MM.1S (cell line): Measurements from ENCODE around the gene ZNF385D.

Experiments
- DNase-seq: peaks from one replicate; pipeline ENCODE4 v3.0.0-alpha.2; 2015
- H2AFZ ChIP-seq: fragments of 300-600 bp; sonication (generic); 2 replicates; pipeline ENCODE4 v1.6.0; 2016; ENCODE audit warnings: antibody characterized with exemption, low read length
- H3F3A ChIP-seq: fragments of 300-600 bp; sonication (generic); 2 replicates; pipeline ENCODE4 v1.6.1; 2016; ENCODE audit warnings: mild to moderate bottlenecking, antibody characterized with exemption, low read length, moderate library complexity, mixed read lengths; ENCODE audit not compliant: insufficient read depth
- H3K27ac ChIP-seq: fragments of 300-600 bp; sonication (generic); 2 replicates; pipeline ENCODE4 v1.5.1; 2016; ENCODE audit warnings: mild to moderate bottlenecking, low read length
- H3K27me3 ChIP-seq: fragments of 300-600 bp; sonication (generic); replicated peaks from 2 replicates; pipeline ENCODE4 v1.6.0; 2016; ENCODE audit warnings: low read length; ENCODE audit not compliant: insufficient read depth
- H3K36me3 ChIP-seq: fragments of 300-600 bp; sonication (generic); replicated peaks from 2 replicates; pipeline ENCODE4 v1.6.1; 2016; ENCODE audit warnings: mild to moderate bottlenecking, low read length, mixed read lengths; ENCODE audit not compliant: insufficient read depth
- H3K4me1 ChIP-seq: fragments of 300-600 bp; sonication (generic); 2 replicates; pipeline ENCODE4 v1.6.1; 2016; ENCODE audit warnings: low read length, mixed read lengths
- H3K4me2 ChIP-seq: fragments of 300-600 bp; sonication (generic); 2 replicates; pipeline ENCODE4 v1.6.0; 2016; ENCODE audit warnings: low read depth, low read length
- H3K4me3 ChIP-seq: fragments of 300-600 bp; sonication (generic); 2 replicates; pipeline ENCODE4 v1.5.1; 2016; ENCODE audit warnings: low read length, mixed read lengths
- H3K79me2 ChIP-seq: fragments of 300-600 bp; sonication (generic); 2 replicates; pipeline ENCODE4 v1.6.1; 2016; ENCODE audit warnings: mixed run types, low read length, mixed read lengths
- H3K9ac ChIP-seq: fragments of 300-600 bp; sonication (generic); 2 replicates; pipeline ENCODE4 v1.6.1; 2016; ENCODE audit warnings: low read length, mixed read lengths
- H3K9me2 ChIP-seq: fragments of 300-600 bp; sonication (generic); replicated peaks from 2 replicates; pipeline ENCODE4 v1.6.1; 2016; ENCODE audit warnings: mild to moderate bottlenecking, low read length, mixed read lengths; ENCODE audit not compliant: insufficient read depth
- H3K9me3 ChIP-seq: fragments of 300-600 bp; sonication (generic); replicated peaks from 2 replicates; pipeline ENCODE4 v1.6.1; 2016; ENCODE audit warnings: mild to moderate bottlenecking, low read length, mixed read lengths; ENCODE audit not compliant: insufficient read depth
- H4K20me1 ChIP-seq: fragments of 300-600 bp; sonication (generic); 2 replicates; pipeline ENCODE4 v1.6.1; 2016; ENCODE audit warnings: mild to moderate bottlenecking, low read length, moderate library complexity, mixed read lengths; ENCODE audit not compliant: insufficient read depth
- CTCF ChIP-seq: fragments of 300-600 bp; sonication (generic); IDR thresholded peaks from 2 replicates; pipeline ENCODE4 v1.5.1; 2016; ENCODE audit warnings: antibody characterized with exemption, low read length, mixed read lengths
- EZH2 ChIP-seq: fragments of 300-600 bp; sonication (generic); optimal IDR thresholded peaks from 2 replicates; pipeline ENCODE3; 2017; ENCODE audit warnings: low read depth, mild to moderate bottlenecking, antibody characterized with exemption, low read length, mixed read lengths
- EZH2phosphoT487 ChIP-seq: fragments of 300-600 bp; sonication (generic); IDR thresholded peaks from 2 replicates; pipeline ENCODE4 v1.6.1; 2018; ENCODE audit warnings: antibody characterized with exemption, low read length

Gene ZNF385D

GRCh38 chr3:21463319-21463718 lies 287.7 kb downstream of the ZNF385D start:
- no peak for DNase-seq
- Histone ChIP-seq H3K9me2 (no peaks in the 10 kb centered on the region), H2AFZ (no peak overlapping the region), H3K4me3 (no peak overlapping the region), H3K79me2 (no peaks in the 10 kb centered on the region), H3K9ac (no peak overlapping the region), H4K20me1 (no peaks in the 10 kb centered on the region), H3K9me3 (no peaks in the 10 kb centered on the region), H3K4me2 (no peak overlapping the region), H3K27ac (no peak overlapping the region; the same call in 1 of the 2 replicates), H3K4me1 (no peaks in the 10 kb centered on the region), H3K27me3 (no peaks in the 10 kb centered on the region), H3K36me3 (no peaks in the 10 kb centered on the region), H3F3A (no peaks in the 10 kb centered on the region)
- TF ChIP-seq CTCF: no peak
- TF ChIP-seq EZH2phosphoT487: no peak
- no peak for TF ChIP-seq EZH2

GRCh38 chr3:21462141-21462540 lies 288.9 kb downstream of the ZNF385D start:
- Histone ChIP-seq H3K4me3 (no peak overlapping the region), H2AFZ (no peak overlapping the region), H3K9me2 (no peaks in the 10 kb centered on the region), H3K4me1 (no peaks in the 10 kb centered on the region), H3K79me2 (no peaks in the 10 kb centered on the region), H3K27ac (no peak overlapping the region), H3K36me3 (no peaks in the 10 kb centered on the region), H3K27me3 (no peaks in the 10 kb centered on the region), H3K9me3 (no peaks in the 10 kb centered on the region), H3K4me2 (no peak overlapping the region), H4K20me1 (no peaks in the 10 kb centered on the region), H3K9ac (no peak overlapping the region), H3F3A (no peaks in the 10 kb centered on the region)
- DNase-seq: no peak
- TF ChIP-seq EZH2 (no peak), CTCF (no peak), EZH2phosphoT487 (no peak)

- no peak overlapping the region for H3K4me2 ChIP-seq
- H3K27me3 ChIP-seq: no peaks in the 10 kb centered on the region
- no peaks in the 10 kb centered on the region for H3K9me2 ChIP-seq
- DNase-seq: no peak
- no peak overlapping the region for H3K9ac ChIP-seq
- H2AFZ ChIP-seq: no peak overlapping the region
- H3K27ac ChIP-seq: no peak overlapping the region
- no peaks in the 10 kb centered on the region for H3K36me3 ChIP-seq
- no peaks in the 10 kb centered on the region for H3K9me3 ChIP-seq
- no peaks in the 10 kb centered on the region for H3F3A ChIP-seq
- H3K79me2 ChIP-seq: no peaks in the 10 kb centered on the region
- H3K4me3 ChIP-seq: no peak overlapping the region
- H3K4me1 ChIP-seq: no peaks in the 10 kb centered on the region
- TF ChIP-seq EZH2 (no peak), EZH2phosphoT487 (no peak), CTCF (no peak)
- no peaks in the 10 kb centered on the region for H4K20me1 ChIP-seq
Measured at GRCh38 chr3:21457084-21457483, 293.9 kb downstream of the ZNF385D start.
